B cell (primary cell): ENCODE data around the gene CIITA. TPM values are rescaled to one million over a fixed set of nuclear protein-coding genes. Genes with fewer than 3 reads are reported as not detected.

Experiments used
- ATAC-seq: fragments of 200-7000 bp; cut with Tn5 transposase; one replicate; pipeline ENCODE4 v1.10.0; 2021; ENCODE audit warnings: low read depth, mild to moderate bottlenecking, moderate number of reproducible peaks, moderate library complexity
- CTCF ChIA-PET: fragments of 350-600 bp; sonication (Branson Sonifier 250); formaldehyde crosslinking; loops from one replicate; lab custom pipeline; 2021; ENCODE audit warnings: antibody characterized with exemption, inconsistent platforms; lab: Charles Lee
- POLR2A ChIA-PET: fragments of 350-600 bp; sonication (Branson Sonifier 250); formaldehyde crosslinking; loops from one replicate; lab custom pipeline; 2021; ENCODE audit warnings: antibody characterized with exemption; lab: Charles Lee
- DNase-seq: peaks from one replicate; pipeline ENCODE4 v3.0.0; 2013
- H2AFZ ChIP-seq: 2 replicates; pipeline ENCODE4 v1.6.1; 2012; ENCODE audit warnings: mild to moderate bottlenecking, low read depth, low read length; ENCODE audit not compliant: insufficient read depth, poor library complexity, severe bottlenecking
- H3K27ac ChIP-seq, 2 donors: 1 replicate in 1 of 2; 2 replicates in 1 of 2; pipeline ENCODE4 v1.5.1; 2012 to 2013; ENCODE audit warnings: low read length in 2 of 2, mild to moderate bottlenecking in 2 of 2, moderate library complexity in 1 of 2
- H3K27me3 ChIP-seq, 4 experiments: fragments of 200-600 bp in 1 of 4; sonication (generic) in 1 of 4; replicated peaks in 1 of 4; 1 replicate in 2 of 4; 2 replicates in 2 of 4; pipeline versions ENCODE4 v1.6.1 to v1.7.0; 2013 to 2016; ENCODE audit warnings: low read length in 3 of 4, mild to moderate bottlenecking in 2 of 4, mixed read lengths in 1 of 4, moderate library complexity in 1 of 4; ENCODE audit not compliant: insufficient read depth in 4 of 4, control insufficient read depth in 3 of 4; ENCODE audit errors: control extremely low read depth in 1 of 4
- H3K36me3 ChIP-seq, 2 experiments: replicated peaks in 1 of 2; 1 replicate in 1 of 2; 2 replicates in 1 of 2; pipeline versions ENCODE4 v1.6.1 to v1.7.1; 2013; ENCODE audit warnings: low read length in 1 of 2; ENCODE audit not compliant: insufficient read depth in 2 of 2, control insufficient read depth in 1 of 2; ENCODE audit errors: control extremely low read depth in 1 of 2, extremely low read depth in 1 of 2
- H3K4me1 ChIP-seq, 2 donors: fragments of 200-600 bp in 1 of 2; sonication (generic) in 1 of 2; 1 replicate in 1 of 2; 2 replicates in 1 of 2; pipeline versions ENCODE4 v1.5.1 to v1.6.1; 2013 to 2017; ENCODE audit warnings: low read length in 2 of 2; ENCODE audit not compliant: control insufficient read depth in 2 of 2, insufficient read depth in 2 of 2
- H3K4me2 ChIP-seq: replicated peaks from 2 replicates; pipeline ENCODE3; 2012; ENCODE audit warnings: mild to moderate bottlenecking, low read depth, low read length; ENCODE audit not compliant: poor library complexity, severe bottlenecking
- H3K4me3 ChIP-seq, 5 experiments: fragments of 200-600 bp in 1 of 5; sonication (generic) in 1 of 5; 1 replicate in 3 of 5; 2 replicates in 2 of 5; pipeline versions ENCODE4 v1.5.1 to v1.7.0; 2011 to 2016; ENCODE audit warnings: low read length in 4 of 5, mild to moderate bottlenecking in 4 of 5, low read depth in 2 of 5, control low read depth in 1 of 5, moderate library complexity in 1 of 5; ENCODE audit not compliant: insufficient read depth in 1 of 5; ENCODE audit errors: control extremely low read depth in 1 of 5, extremely low read depth in 1 of 5
- H3K79me2 ChIP-seq: fragments of 200-600 bp; sonication (generic); one replicate; pipeline ENCODE4 v1.6.0; 2016; ENCODE audit warnings: low read length; ENCODE audit not compliant: control insufficient read depth, insufficient read depth
- H3K9ac ChIP-seq: fragments of 200-600 bp; sonication (generic); 2 replicates; pipeline ENCODE4 v1.6.1; 2017; ENCODE audit warnings: mild to moderate bottlenecking, low read length, moderate library complexity
- H3K9me3 ChIP-seq, 3 donors: one replicate each; pipeline versions ENCODE4 v1.6.1 to v1.7.1; 2013; ENCODE audit warnings: low read length in 2 of 3; ENCODE audit not compliant: control insufficient read depth in 2 of 3, insufficient read depth in 1 of 3; ENCODE audit errors: control extremely low read depth in 1 of 3
- H4K20me1 ChIP-seq: 2 replicates; pipeline ENCODE4 v1.6.0; 2012; ENCODE audit warnings: mild to moderate bottlenecking, low read length; ENCODE audit not compliant: insufficient read depth, control insufficient read depth, poor library complexity, severe bottlenecking
- H3K27ac Mint-ChIP-seq: one replicate; pipeline ENCODE4 v1.8.0; 2021; ENCODE audit warnings: mixed read lengths
- H3K27me3 Mint-ChIP-seq: one replicate; pipeline ENCODE4 v1.8.0; 2021; ENCODE audit warnings: mixed read lengths
- H3K4me1 Mint-ChIP-seq: one replicate; pipeline ENCODE4 v1.8.0; 2021; ENCODE audit warnings: mixed read lengths
- H3K4me3 Mint-ChIP-seq: one replicate; pipeline ENCODE4 v1.8.0; 2021; ENCODE audit warnings: mixed read lengths
- H3K9me3 Mint-ChIP-seq: one replicate; pipeline ENCODE4 v1.8.0; 2022; ENCODE audit warnings: mixed read lengths; ENCODE audit not compliant: insufficient read depth
- EZH2 ChIP-seq: IDR thresholded peaks from 2 replicates; pipeline ENCODE4 v1.6.1; 2012; ENCODE audit warnings: borderline replicate concordance, low read depth, mild to moderate bottlenecking, moderate library complexity, low read length; ENCODE audit not compliant: insufficient read depth, poor library complexity, severe bottlenecking
- WGBS: methylation state at CpG from one replicate; pipeline ENCODE4 v1.1.5; 2013; ENCODE audit warnings: missing lambda C conversion rate; ENCODE audit not compliant: insufficient coverage; 5-methylcytosine and 5-hydroxymethylcytosine counted together
- intact Hi-C: fragments of 100-400 bp; cut with micrococcal nuclease; formaldehyde crosslinking; loops from one replicate; pipeline ENCODE4 v1.10.0; 2022
- polyA plus RNA-seq: library from polyadenylated mRNA; depleted of rRNA; stranded (reverse); fragments of >200 nt; gene quantifications from 2 replicates; pipeline ENCODE4 v1.2.3, GENCODE V29; 2012
- total RNA-seq, 2 donors: library from RNA; stranded (reverse); fragments of 120-200 nt in 1 of 2; gene quantifications; 1 replicate in 1 of 2; 2 replicates in 1 of 2; pipeline versions ENCODE4 v1.2.3 to v1.2.4, GENCODE V29; 2013 to 2022
- TF ChIP-seq, protein P1 (sequence below): fragments of 200-600 bp; IDR thresholded peaks from one replicate; pipeline ENCODE4 v1.8.0; 2022; ENCODE audit warnings: antibody characterized with exemption, mild to moderate bottlenecking

Gene CIITA
- total and polyA plus RNA-seq, 2 donors (not counting 1 experiment from before 2014, with no cell fraction given): 632 to 719 TPM

DNA sequence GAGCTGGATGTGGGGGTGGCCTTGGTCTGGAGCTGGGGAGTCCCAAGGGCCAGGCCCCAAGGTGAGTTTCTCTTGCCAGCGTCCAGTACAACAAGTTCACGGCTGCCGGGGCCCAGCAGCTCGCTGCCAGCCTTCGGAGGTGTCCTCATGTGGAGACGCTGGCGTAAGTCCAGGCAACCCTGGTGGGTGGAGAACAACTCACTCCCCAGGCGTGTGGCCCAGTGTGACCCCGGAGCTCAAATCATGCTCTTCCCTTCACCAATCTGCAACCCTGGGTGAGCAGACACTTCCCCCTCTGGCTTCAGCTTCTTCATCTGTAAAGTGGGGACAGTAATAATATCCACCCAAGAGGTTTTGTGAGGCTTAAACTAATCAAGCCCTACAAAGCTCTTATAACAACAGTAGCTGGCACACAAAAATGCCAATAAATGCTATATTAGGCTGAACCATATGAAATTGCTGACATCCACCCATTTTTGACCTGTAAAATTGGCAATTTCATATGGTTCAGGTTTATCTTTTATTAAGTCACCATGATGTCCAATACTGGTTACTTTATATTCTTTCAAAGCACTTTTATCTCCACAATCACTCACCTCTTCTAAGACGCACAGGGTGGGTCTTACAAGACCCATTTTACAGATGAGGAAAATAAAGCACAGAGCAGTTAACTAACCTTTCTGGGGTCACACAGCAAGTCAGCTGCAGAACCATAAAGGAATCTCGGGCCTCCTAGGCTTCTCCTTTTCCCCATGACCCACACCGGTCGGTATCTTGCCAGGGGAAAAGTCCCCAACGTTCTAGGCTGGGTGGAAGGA is 45.5 kb downstream of the CIITA start:
- TF ChIP-seq EZH2: no peak
- TF ChIP-seq, protein P1, sequence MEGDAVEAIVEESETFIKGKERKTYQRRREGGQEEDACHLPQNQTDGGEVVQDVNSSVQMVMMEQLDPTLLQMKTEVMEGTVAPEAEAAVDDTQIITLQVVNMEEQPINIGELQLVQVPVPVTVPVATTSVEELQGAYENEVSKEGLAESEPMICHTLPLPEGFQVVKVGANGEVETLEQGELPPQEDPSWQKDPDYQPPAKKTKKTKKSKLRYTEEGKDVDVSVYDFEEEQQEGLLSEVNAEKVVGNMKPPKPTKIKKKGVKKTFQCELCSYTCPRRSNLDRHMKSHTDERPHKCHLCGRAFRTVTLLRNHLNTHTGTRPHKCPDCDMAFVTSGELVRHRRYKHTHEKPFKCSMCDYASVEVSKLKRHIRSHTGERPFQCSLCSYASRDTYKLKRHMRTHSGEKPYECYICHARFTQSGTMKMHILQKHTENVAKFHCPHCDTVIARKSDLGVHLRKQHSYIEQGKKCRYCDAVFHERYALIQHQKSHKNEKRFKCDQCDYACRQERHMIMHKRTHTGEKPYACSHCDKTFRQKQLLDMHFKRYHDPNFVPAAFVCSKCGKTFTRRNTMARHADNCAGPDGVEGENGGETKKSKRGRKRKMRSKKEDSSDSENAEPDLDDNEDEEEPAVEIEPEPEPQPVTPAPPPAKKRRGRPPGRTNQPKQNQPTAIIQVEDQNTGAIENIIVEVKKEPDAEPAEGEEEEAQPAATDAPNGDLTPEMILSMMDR: no peak
- ChIA-PET CTCF (interaction anchor here (0.9 to 2.4 kb wide), 7 partner anchors 9 to 409 kb away, joined by 3 to 8 read pairs (median 3); partner anchors contain the start of gene CIITA), POLR2A (interaction anchor here (0.6 to 0.9 kb wide), 2 partner anchors 18 to 43 kb away, joined by 3 read pairs; no protein-coding TSS in a partner anchor)
- ATAC-seq: no peak
- Histone ChIP-seq H3K4me3 (no peak overlapping the region), H3K4me2 (no peak overlapping the region), H3K4me1 (peaks cover 19 to 39% of the 10 kb centered on the region in 2 donors), H3K36me3 (peaks cover 3 to 86% of the 10 kb centered on the region in 2 experiments), H3K79me2 (peaks cover 9% of the 10 kb centered on the region), H3K27ac (peak overlapping the region in 1 of 2 donors; percentile 3), H4K20me1 (peaks cover 85% of the 10 kb centered on the region), H3K9ac (no peak overlapping the region), H2AFZ (no peak overlapping the region), H3K27me3 (no peaks in the 10 kb centered on the region), H3K9me3 (peaks cover 0 to 5% (median 0%) of the 10 kb centered on the region in 3 donors)
- H3K27ac Mint-ChIP-seq: peak overlapping the region; percentile 71
- 99% methylated on average over 8 of the region's 14 CpGs for WGBS
- no peak for DNase-seq
- H3K27me3 Mint-ChIP-seq: no peaks in the 10 kb centered on the region
- intact Hi-C loops: no loop called here
- H3K4me1 Mint-ChIP-seq: peaks cover 37% of the 10 kb centered on the region
- H3K4me3 Mint-ChIP-seq: no peak overlapping the region
- no peaks in the 10 kb centered on the region for H3K9me3 Mint-ChIP-seq
